CD4-positive, CD25-positive, alpha-beta regulatory T cell (primary cell): ENCODE data around the gene TMEM240. TPM values are rescaled to one million over a fixed set of nuclear protein-coding genes. Genes with fewer than 3 reads are reported as not detected.
"Not testable (repeated sequence)": the region's sequence is repeated elsewhere in the genome, so short reads cannot be mapped to it uniquely, and the experiment has no call there.

Experiments used
- ATAC-seq, 2 donors: fragments of 150-1000 bp; cut with Tn5 transposase; one replicate each; pipeline ENCODE4 v1.10.0; 2021; ENCODE audit warnings: low read depth in 2 of 2, moderate number of reproducible peaks in 2 of 2, moderate library complexity in 1 of 2
- DNase-seq, 3 donors: peaks; one replicate each; pipeline versions ENCODE4 v3.0.0 to v3.0.0-alpha.2; 2012 to 2022; ENCODE audit warnings: mixed read lengths in 1 of 3
- H3K27ac ChIP-seq: one replicate; pipeline ENCODE4 v1.7.0; 2013; ENCODE audit warnings: mild to moderate bottlenecking, low read length; ENCODE audit not compliant: insufficient read depth, poor library complexity, severe bottlenecking
- H3K27me3 ChIP-seq: one replicate; pipeline ENCODE4 v1.7.0; 2013; ENCODE audit warnings: low read length; ENCODE audit not compliant: control insufficient read depth, insufficient read depth
- H3K36me3 ChIP-seq: one replicate; pipeline ENCODE4 v1.7.0; 2013; ENCODE audit warnings: mild to moderate bottlenecking, low read length, moderate library complexity; ENCODE audit not compliant: control insufficient read depth, insufficient read depth
- H3K4me1 ChIP-seq: 2 replicates; pipeline ENCODE4 v1.7.0; 2013; ENCODE audit warnings: mild to moderate bottlenecking, low read length; ENCODE audit not compliant: insufficient read depth, control insufficient read depth, poor library complexity, severe bottlenecking
- H3K4me3 ChIP-seq: one replicate; pipeline ENCODE4 v1.7.0; 2013; ENCODE audit warnings: low read depth, mild to moderate bottlenecking, low read length, moderate library complexity
- H3K9me3 ChIP-seq, 2 experiments: 1 replicate in 1 of 2; 2 replicates in 1 of 2; pipeline ENCODE4 v1.7.0; 2013; ENCODE audit warnings: low read length in 2 of 2, mild to moderate bottlenecking in 1 of 2, moderate library complexity in 1 of 2; ENCODE audit not compliant: control insufficient read depth in 2 of 2
- H3K27ac Mint-ChIP-seq, 3 donors: one replicate each; pipeline ENCODE4 v1.8.0; 2020 to 2022; ENCODE audit warnings: mild to moderate bottlenecking in 3 of 3, mixed read lengths in 3 of 3, moderate library complexity in 2 of 3
- H3K27me3 Mint-ChIP-seq: one replicate; pipeline ENCODE4 v1.8.0; 2022; ENCODE audit warnings: mild to moderate bottlenecking, mixed read lengths
- H3K36me3 Mint-ChIP-seq: one replicate; pipeline ENCODE4 v1.8.0; 2020; ENCODE audit warnings: mixed read lengths
- H3K4me1 Mint-ChIP-seq, 4 donors: one replicate each; pipeline ENCODE4 v1.8.0; 2020 to 2022; ENCODE audit warnings: mixed read lengths in 4 of 4, mild to moderate bottlenecking in 1 of 4
- H3K4me3 Mint-ChIP-seq, 4 donors: one replicate each; pipeline ENCODE4 v1.8.0; 2020 to 2022; ENCODE audit warnings: mild to moderate bottlenecking in 4 of 4, mixed read lengths in 4 of 4, moderate library complexity in 3 of 4
- H3K9me3 Mint-ChIP-seq, 7 donors: one replicate each; pipeline ENCODE4 v1.8.0; 2020 to 2022; ENCODE audit warnings: mixed read lengths in 7 of 7, mild to moderate bottlenecking in 3 of 7, moderate library complexity in 2 of 7
- polyA plus RNA-seq, 4 donors: library from polyadenylated mRNA; unstranded; fragments of 300-500 nt; fragmentation: Illumina TruSeq; gene quantifications; one replicate each; pipeline ENCODE4 v1.2.3, GENCODE V29; 2021
- total RNA-seq: library from RNA; stranded (reverse); gene quantifications from one replicate; pipeline ENCODE4 v1.2.3, GENCODE V29; 2022

The TMEM240 gene
- total and polyA plus RNA-seq, 5 donors from 2014 or later: not detected

DNA sequence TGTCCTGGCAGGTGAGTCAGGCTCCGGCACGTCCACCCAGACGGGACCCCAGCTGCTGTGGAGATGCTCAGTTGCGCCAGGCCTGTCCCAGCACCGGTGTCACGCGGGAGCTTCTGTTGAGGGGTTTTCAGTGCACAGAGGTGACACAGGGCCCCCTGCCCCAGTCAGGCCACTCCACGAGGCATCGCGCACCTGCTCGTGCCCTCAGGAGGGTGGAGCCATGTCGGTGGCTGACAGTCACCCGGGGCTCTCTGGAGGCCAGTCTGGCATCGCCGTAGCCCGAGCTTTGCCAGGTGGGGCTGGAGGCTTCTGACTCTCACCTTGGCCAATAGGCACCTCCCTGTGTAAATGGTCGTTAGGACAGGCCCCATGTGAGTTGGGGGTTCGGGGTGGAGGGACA is 11.1 kb downstream of the TMEM240 start:
- H3K36me3 ChIP-seq: peaks cover 10% of the 10 kb centered on the region
- H3K9me3 Mint-ChIP-seq: peaks cover 0 to 8% (median 0%) of the 10 kb centered on the region in 7 donors

DNA sequence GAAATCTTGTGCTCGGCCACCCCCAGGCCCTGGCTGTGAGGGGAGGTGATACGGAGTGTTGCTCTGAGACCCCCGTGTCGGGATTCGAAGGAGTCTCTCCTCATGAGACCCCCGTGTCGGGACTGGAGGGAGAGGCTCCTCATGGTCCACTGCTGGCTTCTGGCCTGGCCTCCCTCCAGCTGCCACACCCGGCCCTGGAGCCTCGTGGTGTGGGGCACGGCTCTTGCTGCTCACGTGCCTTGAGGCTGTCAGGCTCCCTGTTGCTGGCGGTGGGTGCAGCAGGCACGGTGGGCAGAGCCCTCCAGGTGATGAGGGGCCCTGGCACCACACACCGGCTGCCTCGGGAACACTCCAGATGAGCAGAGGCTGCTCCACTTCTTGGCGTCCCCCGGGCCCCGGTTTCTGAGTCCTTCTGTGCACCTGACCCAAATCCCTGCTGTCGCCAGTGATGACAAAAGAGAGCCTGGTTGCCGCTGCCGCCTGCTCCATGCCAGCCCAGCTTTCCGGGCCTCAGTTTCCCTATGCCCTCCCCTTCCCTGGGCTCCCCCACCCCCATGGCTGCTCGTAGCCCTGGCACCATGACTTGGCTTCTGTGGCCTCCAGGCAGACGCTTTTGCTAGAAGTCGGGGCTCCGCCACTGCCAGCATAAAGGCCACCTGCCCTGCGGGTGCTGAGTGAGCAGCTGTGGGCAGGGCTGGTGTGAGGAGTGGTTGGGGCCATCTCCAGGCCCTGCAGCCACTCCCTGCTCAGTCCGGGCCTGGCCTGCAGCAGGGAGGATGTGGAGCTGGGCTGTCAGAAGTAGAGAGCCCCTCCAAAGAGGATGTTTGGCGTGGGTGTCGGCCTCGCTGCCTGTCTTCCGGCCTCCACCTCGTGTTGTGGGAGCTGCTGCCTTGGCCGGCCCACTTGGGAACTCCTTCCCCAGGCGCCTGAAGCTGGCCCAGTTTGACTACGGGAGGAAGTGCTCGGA is 11.8 kb downstream of the TMEM240 start:
- H3K4me1 ChIP-seq: no peaks in the 10 kb centered on the region
- Mint-ChIP-seq H3K36me3 (peaks cover 8% of the 10 kb centered on the region), H3K9me3 (peaks cover 0 to 8% (median 0%) of the 10 kb centered on the region in 7 donors), H3K4me1 (no peaks in the 10 kb centered on the region), H3K27me3 (no peaks in the 10 kb centered on the region), H3K27ac (no peak overlapping the region), H3K4me3 (no peak overlapping the region)
- ATAC-seq (no peak), DNase-seq (no peak)
- H3K27me3 ChIP-seq: no peaks in the 10 kb centered on the region
- H3K27ac ChIP-seq: no peak overlapping the region
- peaks cover 0 to 4% of the 10 kb centered on the region in 2 experiments for H3K9me3 ChIP-seq
- H3K4me3 ChIP-seq: no peak overlapping the region
- H3K36me3 ChIP-seq: peaks cover 10% of the 10 kb centered on the region

More for the DNA sequence above, 11.1 kb downstream of the TMEM240 start:
- no peak overlapping the region for H3K27ac Mint-ChIP-seq
- Histone ChIP-seq H3K4me3 (no peak overlapping the region), H3K27me3 (no peaks in the 10 kb centered on the region), H3K9me3 (peaks cover 0 to 4% of the 10 kb centered on the region in 2 experiments), H3K4me1 (no peaks in the 10 kb centered on the region), H3K27ac (no peak overlapping the region)
- H3K27me3 Mint-ChIP-seq: no peaks in the 10 kb centered on the region
- no peak overlapping the region for H3K4me3 Mint-ChIP-seq
- no peak for DNase-seq
- H3K36me3 Mint-ChIP-seq: peaks cover 8% of the 10 kb centered on the region
- H3K4me1 Mint-ChIP-seq: no peaks in the 10 kb centered on the region
- ATAC-seq: no peak

DNA sequence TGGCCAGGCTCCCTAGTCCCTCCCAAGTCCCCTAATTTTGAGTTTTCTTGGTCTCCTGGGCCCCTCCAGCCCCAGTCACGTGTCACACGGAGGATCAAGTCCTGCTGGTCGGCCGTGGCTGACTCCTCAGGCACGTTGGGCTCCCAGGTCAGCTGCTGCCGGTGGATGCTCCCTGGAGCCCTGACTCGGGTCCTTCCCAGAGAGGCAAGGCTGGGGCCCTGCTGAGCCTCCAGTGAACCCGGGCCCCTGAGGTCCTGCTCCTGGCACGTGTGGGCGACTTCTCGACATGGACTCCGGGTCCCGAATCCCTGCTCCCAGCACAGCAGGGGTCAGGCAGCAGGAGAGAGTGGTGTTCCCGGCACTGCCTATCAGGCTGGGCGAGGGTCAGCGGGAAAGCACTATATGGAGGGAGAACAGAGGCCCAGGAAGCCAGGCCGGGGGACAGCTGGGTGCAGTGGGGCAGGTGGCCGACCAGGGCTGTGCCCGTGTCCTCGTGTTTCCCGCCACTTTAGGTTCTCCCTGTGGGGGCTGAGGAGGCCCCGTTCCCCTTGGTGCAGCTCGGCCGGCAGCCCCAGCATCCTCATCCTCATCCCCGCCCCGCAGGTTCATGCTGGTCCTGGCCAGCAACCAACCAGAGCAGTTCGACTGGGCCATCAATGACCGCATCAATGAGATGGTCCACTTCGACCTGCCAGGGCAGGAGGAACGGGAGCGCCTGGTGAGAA is 13.2 kb downstream of the TMEM240 start:
- Histone ChIP-seq H3K27me3 (no peaks in the 10 kb centered on the region), H3K9me3 (peaks cover 0 to 4% of the 10 kb centered on the region in 2 experiments), H3K27ac (no peak overlapping the region), H3K36me3 (peaks cover 10% of the 10 kb centered on the region), H3K4me3 (no peak overlapping the region), H3K4me1 (no peaks in the 10 kb centered on the region)
- H3K4me3 Mint-ChIP-seq: no peak overlapping the region
- peaks cover 8% of the 10 kb centered on the region for H3K36me3 Mint-ChIP-seq
- no peaks in the 10 kb centered on the region for H3K27me3 Mint-ChIP-seq
- no peaks in the 10 kb centered on the region for H3K4me1 Mint-ChIP-seq
- no peak for ATAC-seq
- no peak for DNase-seq
- H3K27ac Mint-ChIP-seq: no peak overlapping the region
- H3K9me3 Mint-ChIP-seq: peaks cover 0 to 8% (median 0%) of the 10 kb centered on the region in 7 donors

DNA sequence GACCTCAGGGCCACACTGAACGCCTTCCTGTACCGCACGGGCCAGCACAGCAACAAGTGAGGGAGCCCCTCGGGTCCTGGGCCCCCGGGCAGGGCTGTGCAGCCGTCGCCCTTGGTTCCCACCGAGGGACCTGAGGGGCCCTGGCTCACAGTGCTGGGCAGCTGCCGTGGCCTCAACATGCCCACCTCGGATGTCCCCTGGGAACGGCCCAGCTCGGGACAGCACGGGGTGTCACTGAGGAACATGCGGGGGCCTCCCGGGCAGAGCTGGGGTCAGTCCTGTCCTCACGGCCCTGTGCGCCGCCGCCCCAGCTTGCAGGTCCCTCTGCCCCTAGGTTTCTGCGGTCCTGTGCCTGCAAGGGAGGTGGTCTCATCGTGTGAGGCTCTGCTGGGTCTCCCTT is 13.9 kb downstream of the TMEM240 start:
- H3K9me3 ChIP-seq, H3K9me3 Mint-ChIP-seq, H3K27me3 ChIP-seq, H3K4me3 ChIP-seq, H3K36me3 ChIP-seq, ATAC-seq, H3K4me1 Mint-ChIP-seq, DNase-seq, H3K27ac ChIP-seq, H3K27me3 Mint-ChIP-seq, H3K36me3 Mint-ChIP-seq, H3K4me1 ChIP-seq, H3K27ac Mint-ChIP-seq, H3K4me3 Mint-ChIP-seq: not testable (repeated sequence)

DNA sequence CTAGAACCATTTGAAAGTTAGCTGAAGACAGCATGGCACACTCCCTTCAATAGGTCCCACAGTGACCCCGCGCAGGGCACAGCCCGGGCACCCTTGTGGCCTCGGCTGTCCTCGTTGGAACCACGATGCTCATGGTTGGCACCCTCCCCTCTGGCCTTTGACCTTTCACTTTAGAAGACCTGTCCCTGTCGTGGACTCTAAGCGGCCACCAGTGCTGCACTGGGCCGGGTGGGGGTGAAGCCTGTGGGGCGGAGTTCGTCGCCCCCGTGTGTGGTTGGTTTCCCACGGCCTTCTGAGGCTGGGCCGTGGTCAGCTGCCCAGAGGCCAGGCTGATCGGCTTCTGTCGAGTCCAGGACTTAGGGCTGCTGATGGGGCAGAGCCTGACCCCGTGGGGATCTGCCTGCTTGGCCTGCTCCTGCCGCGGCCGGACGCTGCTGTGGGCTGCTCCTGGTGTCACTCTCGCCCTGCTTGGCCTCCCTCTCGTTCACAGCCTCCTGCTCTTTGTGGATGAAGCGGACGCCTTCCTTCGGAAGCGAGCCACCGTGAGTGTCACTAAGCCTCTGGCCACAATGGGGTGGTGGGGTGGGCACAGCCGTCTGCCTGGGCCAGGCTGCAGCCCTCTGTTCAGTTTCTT is 15.6 kb downstream of the TMEM240 start:
- H3K36me3 Mint-ChIP-seq, H3K27ac ChIP-seq, DNase-seq, H3K27me3 ChIP-seq, H3K4me1 Mint-ChIP-seq, H3K27me3 Mint-ChIP-seq, H3K4me3 Mint-ChIP-seq, H3K9me3 ChIP-seq, H3K4me1 ChIP-seq, H3K9me3 Mint-ChIP-seq, ATAC-seq, H3K4me3 ChIP-seq, H3K36me3 ChIP-seq, H3K27ac Mint-ChIP-seq: not testable (repeated sequence)

DNA sequence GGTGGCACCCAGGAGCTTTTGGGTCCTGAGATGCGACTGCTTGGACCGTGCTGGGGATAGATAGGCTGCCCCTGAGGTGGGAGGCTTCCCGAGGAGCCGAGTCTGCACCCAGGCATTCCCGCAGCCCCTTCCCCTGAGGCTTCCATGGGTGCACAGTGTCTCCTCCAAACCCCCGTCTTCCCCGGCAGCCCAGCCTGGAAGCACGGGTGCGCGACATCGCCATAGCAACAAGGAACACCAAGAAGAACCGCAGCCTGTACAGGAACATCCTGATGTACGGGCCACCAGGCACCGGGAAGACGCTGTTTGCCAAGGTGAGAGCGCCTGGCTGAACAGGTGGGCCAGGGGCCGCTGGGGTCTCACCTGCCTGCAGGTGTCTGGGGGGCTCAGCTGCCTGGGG is 16.8 kb downstream of the TMEM240 start:
- not testable (repeated sequence) for H3K4me3 ChIP-seq, H3K36me3 ChIP-seq, H3K27ac ChIP-seq, ATAC-seq, H3K27me3 ChIP-seq, H3K4me1 Mint-ChIP-seq, H3K9me3 ChIP-seq, DNase-seq, H3K27ac Mint-ChIP-seq, H3K4me1 ChIP-seq, H3K36me3 Mint-ChIP-seq, H3K4me3 Mint-ChIP-seq, H3K9me3 Mint-ChIP-seq, H3K27me3 Mint-ChIP-seq

DNA sequence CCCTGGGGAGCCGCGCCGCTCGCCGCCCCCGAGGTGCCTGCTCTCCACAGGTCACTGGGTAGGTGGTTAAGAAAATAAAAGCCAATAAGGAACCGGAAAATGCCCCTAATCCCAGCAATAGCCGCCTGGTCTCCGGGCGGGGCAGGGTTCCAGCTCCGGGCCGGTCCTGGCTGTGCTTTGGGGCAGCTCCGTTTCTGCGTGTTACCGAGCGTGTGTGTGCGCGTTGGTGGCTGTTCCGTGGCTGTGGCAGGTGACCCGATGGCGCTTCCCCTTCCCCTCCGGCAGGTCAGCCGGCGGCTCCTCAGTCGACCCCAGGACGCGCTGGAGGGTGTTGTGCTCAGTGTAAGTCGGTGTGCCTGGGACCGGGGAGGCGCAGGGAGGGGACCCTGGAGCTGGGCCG is 17.2 kb downstream of the TMEM240 start:
- H3K4me3 Mint-ChIP-seq, ATAC-seq, H3K27me3 ChIP-seq, H3K9me3 Mint-ChIP-seq, H3K9me3 ChIP-seq, H3K27ac Mint-ChIP-seq, H3K4me3 ChIP-seq, H3K27me3 Mint-ChIP-seq, H3K36me3 Mint-ChIP-seq, H3K4me1 ChIP-seq, H3K36me3 ChIP-seq, H3K4me1 Mint-ChIP-seq, DNase-seq, H3K27ac ChIP-seq: not testable (repeated sequence)
